Adrenal gland (tissue), 12 donors: Measurements from ENCODE around the gene IGSF3. TPM values are rescaled to one million over a fixed set of nuclear protein-coding genes. Genes with fewer than 3 reads are reported as not detected.

Source experiments
- DNase-seq, 7 donors: peaks; one replicate each; pipeline ENCODE4 v3.0.0-alpha.2; 2019 to 2020
- H3K27ac ChIP-seq, 5 donors: fragments of 200-600 bp; sonication (generic) in 4 of 5; 1 replicate in 3 of 5; 2 replicates in 2 of 5; pipeline versions ENCODE4 v1.5.1 to v1.8.0; 2016 to 2020; ENCODE audit warnings: mild to moderate bottlenecking in 1 of 5
- H3K27me3 ChIP-seq: fragments of 200-600 bp; 2 replicates; pipeline ENCODE4 v1.8.0; 2021
- H3K36me3 ChIP-seq, 2 donors: fragments of 200-600 bp; replicated peaks in 1 of 2; 1 replicate in 1 of 2; 2 replicates in 1 of 2; pipeline versions ENCODE4 v1.5.1 to v1.8.0; 2018 to 2022
- H3K4me1 ChIP-seq, 2 donors: fragments of 200-600 bp; replicated peaks in 1 of 2; 1 replicate in 1 of 2; 2 replicates in 1 of 2; pipeline versions ENCODE4 v1.5.1 to v1.8.0; 2018 to 2021
- H3K4me3 ChIP-seq, 4 donors: fragments of 200-600 bp; sonication (generic) in 3 of 4; one replicate each; pipeline ENCODE4 v1.5.1; 2016 to 2018
- H3K9me3 ChIP-seq, 3 donors: fragments of 200-600 bp; sonication (generic) in 1 of 3; replicated peaks in 1 of 3; 1 replicate in 2 of 3; 2 replicates in 1 of 3; pipeline versions ENCODE4 v1.5.1 to v1.8.0; 2016 to 2021
- CTCF ChIP-seq, 6 experiments: fragments of 450-650 bp in 4 of 6; fragments of 200-600 bp in 2 of 6; sonication (generic) in 1 of 6; IDR thresholded peaks; 1 replicate in 5 of 6; 2 replicates in 1 of 6; pipeline versions ENCODE4 v1.5.1 to v1.8.0; 2016 to 2021; ENCODE audit warnings: antibody characterized with exemption in 6 of 6, mild to moderate bottlenecking in 2 of 6, moderate library complexity in 1 of 6
- POLR2A ChIP-seq, 2 donors: fragments of 450-650 bp; IDR thresholded peaks; one replicate each; pipeline ENCODE4 v1.6.1; 2017; ENCODE audit warnings: antibody characterized with exemption in 2 of 2, mild to moderate bottlenecking in 2 of 2, moderate library complexity in 1 of 2
- WGBS, 4 donors: extraction: QIAGEN DNeasy Blood & Tissue Kit in 2 of 4; methylation state at CpG; one replicate each; pipeline versions ENCODE4 v1.1.5 to v1.1.7; 2013 to 2017; 5-methylcytosine and 5-hydroxymethylcytosine counted together
- intact Hi-C, 2 donors: fragments of 100-400 bp; cut with DNase I; formaldehyde crosslinking; loops; one replicate each; pipeline versions ENCODE4 v1.14.1 to v1.15.0; 2022 to 2023
- polyA plus RNA-seq, 3 donors: library from polyadenylated mRNA; stranded (reverse); fragments of 200-250 nt in 2 of 3; fragments of 350-450 nt in 1 of 3; fragmentation: Illumina TruSeq in 1 of 3; extraction: RNeasy Lipid Tissue Mini Kit (QIAGEN cat#74804) in 1 of 3; gene quantifications; one replicate each; pipeline ENCODE4 v1.2.3, GENCODE V29; 2013 to 2014
- total RNA-seq, 9 donors: library from RNA; depleted of rRNA in 4 of 9; stranded (reverse); fragments of >200 nt in 4 of 9; fragments of 120-200 nt in 1 of 9; fragmentation: NEBNext Ultra II Directional in 1 of 9; extraction: Animal tissue kit (Norgen Biotek cat#: 25700) in 1 of 9; gene quantifications; one replicate each; pipeline versions ENCODE4 v1.1.0 to v1.2.4, GENCODE V29; 2013 to 2023
- donor health status: healthy with polysubstance abuse.
- donor health status: Bipolar disorder and iron deficiency.
- donor health status: DM: yes; HTN: yes; CAD: no.
- donor health status: DM: no; HTN: no; CAD: no.
- donor health status: DM: no; HTN: no; CAD: no.
- donor health status: DM: yes; HTN: yes; CAD: no.

The IGSF3 gene
- total and polyA plus RNA-seq, 12 donors = 0.67 to 12.1 (median 2.2) TPM

- peak; percentile 51 to 88 (median 72) for DNase-seq
- intact Hi-C loops = loop anchor here in 1 of 2 donors (2.0 to 5.0 kb wide), 2 partner anchors 22 to 98 kb away; no protein-coding TSS in a partner anchor
Observed at GRCh38 chr1:116574581-116575291, 92.8 kb downstream of the IGSF3 start.

GRCh38 chr1:116573431-116574095 lies 94.0 kb downstream of the IGSF3 start:
- H3K4me3 ChIP-seq = no peak overlapping the region
- H3K27me3 ChIP-seq = no peaks in the 10 kb centered on the region
- H3K4me1 ChIP-seq = peaks cover 0 to 4% of the 10 kb centered on the region in 2 donors
- 65 to 76% (median 74%) methylated on average over 7 of the region's 7 CpGs for WGBS, 4 donors
- H3K36me3 ChIP-seq = no peaks in the 10 kb centered on the region
- no peak for TF ChIP-seq POLR2A (IDR thresholded peaks at IDR 0.05)
- TF ChIP-seq CTCF (IDR thresholded peaks at IDR 0.05) = no peak
- H3K27ac ChIP-seq = no peak overlapping the region
- no peaks in the 10 kb centered on the region for H3K9me3 ChIP-seq
- intact Hi-C loops = loop anchor here in 1 of 2 donors (2.0 kb wide), 1 partner anchor 23 kb away; no protein-coding TSS in a partner anchor
- no peak for DNase-seq

More at GRCh38 chr1:116574581-116575291, 92.8 kb downstream of the IGSF3 start:
- Histone ChIP-seq H3K27me3 (no peaks in the 10 kb centered on the region), H3K4me1 (peaks cover 0 to 4% of the 10 kb centered on the region in 2 donors), H3K9me3 (no peaks in the 10 kb centered on the region), H3K27ac (no peak overlapping the region), H3K36me3 (no peaks in the 10 kb centered on the region), H3K4me3 (no peak overlapping the region)
- TF ChIP-seq CTCF (IDR thresholded peaks at IDR 0.05) (peak; percentile 76 to 88 (median 86)), POLR2A (IDR thresholded peaks at IDR 0.05) (no peak)
- 29 to 30% (median 29%) methylated on average over 11 of the region's 11 CpGs for WGBS, 4 donors

GRCh38 chr1:116572771-116573430 lies 94.6 kb downstream of the IGSF3 start:
- no peaks in the 10 kb centered on the region for H3K36me3 ChIP-seq
- H3K27ac ChIP-seq = no peak overlapping the region
- TF ChIP-seq POLR2A (IDR thresholded peaks at IDR 0.05) (no peak), CTCF (IDR thresholded peaks at IDR 0.05) (no peak)
- intact Hi-C loops = no loop called here
- DNase-seq = no peak
- H3K4me1 ChIP-seq = peaks cover 0 to 4% of the 10 kb centered on the region in 2 donors
- no peak overlapping the region for H3K4me3 ChIP-seq
- H3K9me3 ChIP-seq = no peaks in the 10 kb centered on the region
- no peaks in the 10 kb centered on the region for H3K27me3 ChIP-seq
- 67 to 89% (median 84%) methylated on average over 4 of the region's 4 CpGs for WGBS, 4 donors

GRCh38 chr1:116572099-116572498 lies 95.4 kb downstream of the IGSF3 start:
- WGBS, 4 donors = 81 to 95% (median 89%) methylated on average over 2 of the region's 2 CpGs
- intact Hi-C loops = no loop called here
- Histone ChIP-seq H3K9me3 (no peaks in the 10 kb centered on the region), H3K27me3 (no peaks in the 10 kb centered on the region), H3K27ac (no peak overlapping the region), H3K36me3 (no peaks in the 10 kb centered on the region), H3K4me3 (no peak overlapping the region), H3K4me1 (peaks cover 0 to 4% of the 10 kb centered on the region in 2 donors)
- no peak for DNase-seq
- no peak for TF ChIP-seq CTCF (IDR thresholded peaks at IDR 0.05)
- TF ChIP-seq POLR2A (IDR thresholded peaks at IDR 0.05) = no peak
